DOHH2 (cell line): ENCODE data around the gene SGO2.

Experiments
- H3F3A ChIP-seq: fragments of 200-600 bp; sonication (generic), shearing (Covaris generic); 2 replicates; pipeline ENCODE4 v1.6.0; 2016; ENCODE audit warnings: antibody characterized with exemption, mild to moderate bottlenecking; ENCODE audit not compliant: control insufficient read depth, insufficient read depth
- H3K27ac ChIP-seq: fragments of 200-600 bp; sonication (generic); 2 replicates; pipeline ENCODE4 v1.5.1; 2014; ENCODE audit warnings: low read depth, mild to moderate bottlenecking, low read length, moderate library complexity
- H3K27me3 ChIP-seq: fragments of 200-600 bp; sonication (generic); 2 replicates; pipeline ENCODE4 v1.6.1; 2014; ENCODE audit warnings: mild to moderate bottlenecking, low read length, mixed read lengths; ENCODE audit not compliant: control insufficient read depth
- H3K36me3 ChIP-seq: fragments of 200-600 bp; sonication (generic); 2 replicates; pipeline ENCODE4 v1.6.1; 2014; ENCODE audit warnings: mild to moderate bottlenecking, low read length, moderate library complexity, mixed read lengths; ENCODE audit not compliant: control insufficient read depth
- H3K4me1 ChIP-seq: fragments of 200-600 bp; sonication (generic); 2 replicates; pipeline ENCODE4 v1.6.1; 2014; ENCODE audit warnings: mild to moderate bottlenecking, low read length, mixed read lengths; ENCODE audit not compliant: control insufficient read depth
- H3K4me2 ChIP-seq: fragments of 200-600 bp; sonication (generic); 2 replicates; pipeline ENCODE4 v1.6.0; 2014; ENCODE audit warnings: mild to moderate bottlenecking, low read length, moderate library complexity
- H3K4me3 ChIP-seq: fragments of 200-600 bp; sonication (generic); 2 replicates; pipeline ENCODE4 v1.5.1; 2014; ENCODE audit warnings: mild to moderate bottlenecking, low read length, mixed read lengths
- H3K79me2 ChIP-seq: fragments of 200-600 bp; sonication (generic); 2 replicates; pipeline ENCODE4 v1.6.1; 2014; ENCODE audit warnings: mild to moderate bottlenecking, low read length, mixed read lengths; ENCODE audit not compliant: control insufficient read depth
- H3K9me2 ChIP-seq: fragments of 200-600 bp; sonication (generic); replicated peaks from 2 replicates; pipeline ENCODE4 v1.6.1; 2014; ENCODE audit warnings: mild to moderate bottlenecking, low read length, mixed read lengths; ENCODE audit not compliant: control insufficient read depth
- H3K9me3 ChIP-seq: fragments of 200-600 bp; sonication (generic); 2 replicates; pipeline ENCODE4 v1.6.1; 2014; ENCODE audit warnings: antibody characterized with exemption, low read length, mixed read lengths; ENCODE audit not compliant: control insufficient read depth, insufficient read depth
- H4K20me1 ChIP-seq: fragments of 200-600 bp; sonication (generic); 2 replicates; pipeline ENCODE4 v1.6.0; 2014; ENCODE audit warnings: low read depth, mild to moderate bottlenecking, antibody characterized with exemption, low read length, moderate library complexity; ENCODE audit not compliant: control insufficient read depth, insufficient read depth
- EZH2phosphoT487 ChIP-seq: fragments of 200-600 bp; sonication (generic); IDR thresholded peaks from 2 replicates; pipeline ENCODE4 v1.6.1; 2017; ENCODE audit warnings: borderline replicate concordance, mild to moderate bottlenecking, antibody characterized with exemption, low read length, moderate library complexity, mixed read lengths
- TF ChIP-seq, protein P1 (sequence below): fragments of 200-600 bp; sonication (generic); IDR thresholded peaks from one replicate; pipeline ENCODE4 v1.5.1; 2014; ENCODE audit warnings: antibody characterized with exemption, mild to moderate bottlenecking, low read depth, low read length; ENCODE audit not compliant: poor library complexity, severe bottlenecking

SGO2 gene

DNA sequence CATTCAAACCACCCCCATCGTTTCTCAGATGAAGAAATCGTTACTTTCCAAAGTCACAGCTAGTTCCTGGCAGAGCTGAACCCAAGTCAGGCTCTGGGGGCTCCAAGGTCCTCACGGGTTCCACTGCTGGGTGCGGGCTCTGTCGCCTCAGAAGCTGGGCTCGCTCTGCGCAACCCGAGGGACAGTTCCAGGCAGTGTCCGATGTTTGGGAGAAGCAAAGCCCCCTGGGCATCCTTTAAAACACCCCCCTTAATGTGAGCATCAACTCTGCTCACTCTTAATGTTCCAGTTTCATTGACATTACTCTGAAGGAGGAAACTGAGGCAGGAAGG, 60.6 kb downstream of the SGO2 start:
- peaks cover 4% of the 10 kb centered on the region for H3F3A ChIP-seq

DNA sequence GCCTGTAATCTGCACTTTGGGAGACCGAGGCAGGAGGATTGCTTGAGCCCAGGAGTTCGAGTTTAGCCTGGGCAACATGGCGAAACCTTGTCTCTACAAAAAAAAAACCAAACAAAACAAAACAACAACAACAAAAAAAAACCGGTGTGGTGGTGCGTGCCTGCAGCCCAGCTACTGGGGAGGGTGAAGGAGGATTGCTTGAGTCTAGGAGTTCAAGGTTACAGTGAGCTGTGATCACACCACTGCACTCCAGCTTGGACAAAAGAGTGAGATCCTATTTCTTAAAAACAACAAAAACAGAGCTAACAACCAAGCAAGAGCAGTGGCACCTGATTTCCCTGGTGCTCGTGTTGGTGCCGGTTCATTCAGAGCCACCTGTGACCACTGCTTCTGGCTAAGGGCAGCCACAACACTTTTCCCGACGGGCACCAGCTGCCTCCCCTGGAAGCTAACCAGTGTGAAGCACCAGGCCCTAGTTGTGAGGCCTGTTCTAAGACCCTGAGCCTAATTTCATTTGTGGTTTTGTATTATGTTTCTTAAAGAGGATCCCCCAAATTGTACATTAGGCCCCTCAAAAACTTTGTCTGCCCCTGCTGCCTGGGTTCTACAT, 61.1 kb downstream of the SGO2 start:
- Histone ChIP-seq H3K27ac (no peak overlapping the region), H3F3A (peaks cover 4% of the 10 kb centered on the region), H3K36me3 (peaks cover 12% of the 10 kb centered on the region; the same call in 1 of the 2 replicates), H3K4me2 (no peak overlapping the region), H3K79me2 (no peaks in the 10 kb centered on the region), H3K9me2 (no peaks in the 10 kb centered on the region), H3K9me3 (no peaks in the 10 kb centered on the region), H3K4me3 (no peak overlapping the region), H4K20me1 (peaks cover 3% of the 10 kb centered on the region; the same call in 1 of the 2 replicates), H3K27me3 (no peaks in the 10 kb centered on the region), H3K4me1 (peaks cover 26% of the 10 kb centered on the region)
- no peak for TF ChIP-seq EZH2phosphoT487

More for the DNA sequence above, 60.6 kb downstream of the SGO2 start:
- H3K4me3 ChIP-seq, result no peak overlapping the region
- H3K4me2 ChIP-seq, result no peak overlapping the region
- H3K9me3 ChIP-seq, result no peaks in the 10 kb centered on the region
- peaks cover 26% of the 10 kb centered on the region for H3K4me1 ChIP-seq
- TF ChIP-seq, protein P1, sequence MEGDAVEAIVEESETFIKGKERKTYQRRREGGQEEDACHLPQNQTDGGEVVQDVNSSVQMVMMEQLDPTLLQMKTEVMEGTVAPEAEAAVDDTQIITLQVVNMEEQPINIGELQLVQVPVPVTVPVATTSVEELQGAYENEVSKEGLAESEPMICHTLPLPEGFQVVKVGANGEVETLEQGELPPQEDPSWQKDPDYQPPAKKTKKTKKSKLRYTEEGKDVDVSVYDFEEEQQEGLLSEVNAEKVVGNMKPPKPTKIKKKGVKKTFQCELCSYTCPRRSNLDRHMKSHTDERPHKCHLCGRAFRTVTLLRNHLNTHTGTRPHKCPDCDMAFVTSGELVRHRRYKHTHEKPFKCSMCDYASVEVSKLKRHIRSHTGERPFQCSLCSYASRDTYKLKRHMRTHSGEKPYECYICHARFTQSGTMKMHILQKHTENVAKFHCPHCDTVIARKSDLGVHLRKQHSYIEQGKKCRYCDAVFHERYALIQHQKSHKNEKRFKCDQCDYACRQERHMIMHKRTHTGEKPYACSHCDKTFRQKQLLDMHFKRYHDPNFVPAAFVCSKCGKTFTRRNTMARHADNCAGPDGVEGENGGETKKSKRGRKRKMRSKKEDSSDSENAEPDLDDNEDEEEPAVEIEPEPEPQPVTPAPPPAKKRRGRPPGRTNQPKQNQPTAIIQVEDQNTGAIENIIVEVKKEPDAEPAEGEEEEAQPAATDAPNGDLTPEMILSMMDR, result no peak
- TF ChIP-seq EZH2phosphoT487, result no peak
- peaks cover 3% of the 10 kb centered on the region; the same call in 1 of the 2 replicates for H4K20me1 ChIP-seq
- H3K36me3 ChIP-seq, result peaks cover 15% of the 10 kb centered on the region
- no peaks in the 10 kb centered on the region for H3K9me2 ChIP-seq
- H3K27ac ChIP-seq, result no peak overlapping the region
- H3K27me3 ChIP-seq, result no peaks in the 10 kb centered on the region
- H3K79me2 ChIP-seq, result no peaks in the 10 kb centered on the region

DNA sequence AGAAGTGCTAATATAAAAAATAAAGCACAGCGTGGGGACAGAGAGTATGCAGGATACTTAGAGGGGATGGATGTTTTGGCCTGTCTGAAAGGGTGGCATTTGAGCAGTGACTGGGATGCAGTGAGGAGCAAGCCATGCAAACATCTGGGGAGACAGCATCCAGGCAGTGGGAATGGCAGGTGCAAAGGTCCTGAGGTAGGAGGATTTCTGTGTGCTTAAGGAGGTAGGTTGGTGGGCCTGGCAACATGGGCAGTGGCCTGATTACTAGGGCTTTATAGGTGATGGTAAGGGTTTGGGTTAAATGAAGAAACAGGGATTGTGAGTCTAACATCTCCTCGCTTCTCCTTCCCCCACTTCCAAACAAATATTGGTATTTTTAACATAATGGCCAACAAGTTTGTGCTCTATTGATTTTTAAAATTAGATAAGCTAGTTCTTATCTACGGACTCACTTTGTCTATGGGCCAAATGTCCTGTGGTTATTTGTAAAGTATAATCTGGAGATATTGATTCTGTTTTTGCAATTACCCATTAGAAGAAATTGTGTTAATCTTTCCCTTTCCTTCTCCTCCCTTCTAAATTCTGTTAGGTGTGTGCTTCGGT, 62.2 kb downstream of the SGO2 start:
- Histone ChIP-seq H3K9me3 (no peaks in the 10 kb centered on the region), H3K4me1 (peaks cover 26% of the 10 kb centered on the region), H3K27ac (no peak overlapping the region), H3K27me3 (peaks cover 8% of the 10 kb centered on the region), H4K20me1 (peaks cover 3% of the 10 kb centered on the region; the same call in 1 of the 2 replicates), H3K79me2 (no peaks in the 10 kb centered on the region), H3K4me3 (no peak overlapping the region), H3K36me3 (peaks cover 10% of the 10 kb centered on the region; the same call in 1 of the 2 replicates), H3K4me2 (no peak overlapping the region), H3F3A (peaks cover 4% of the 10 kb centered on the region), H3K9me2 (no peaks in the 10 kb centered on the region)
- no peak for TF ChIP-seq EZH2phosphoT487
- TF ChIP-seq, protein P1, result no peak

DNA sequence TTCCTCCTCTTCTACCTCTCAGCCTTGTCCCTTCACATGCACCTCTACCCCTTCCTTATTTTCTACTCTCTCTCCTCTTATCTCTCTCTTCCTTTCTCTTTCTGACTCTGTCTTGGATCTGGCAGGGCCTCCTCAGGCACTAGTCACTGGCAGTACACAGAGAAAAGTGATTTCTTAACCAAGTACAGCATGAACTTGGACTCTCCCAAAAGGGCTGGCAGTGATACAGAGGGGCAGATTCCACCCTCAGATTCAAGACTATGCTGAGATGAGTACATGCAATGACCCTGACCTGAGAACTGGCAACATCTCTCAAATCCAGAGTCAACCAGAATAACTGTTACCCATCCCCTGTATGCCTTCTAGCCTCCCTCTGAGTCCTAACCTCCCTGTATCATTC, 64.1 kb downstream of the SGO2 start:
- no peaks in the 10 kb centered on the region for H3K79me2 ChIP-seq

More for the DNA sequence above, 64.1 kb downstream of the SGO2 start:
- Histone ChIP-seq H3K27ac (no peak overlapping the region), H3K9me2 (no peaks in the 10 kb centered on the region), H4K20me1 (no peaks in the 10 kb centered on the region), H3K4me3 (no peak overlapping the region), H3K4me2 (no peak overlapping the region), H3K36me3 (no peaks in the 10 kb centered on the region), H3F3A (no peaks in the 10 kb centered on the region), H3K4me1 (peaks cover 8% of the 10 kb centered on the region), H3K27me3 (peaks cover 18% of the 10 kb centered on the region), H3K9me3 (no peaks in the 10 kb centered on the region)
- TF ChIP-seq, protein P1, result no peak
- TF ChIP-seq EZH2phosphoT487, result no peak
